GM19043 (cell line): ENCODE results near the gene AGMAT.

Source experiments
- ATAC-seq: cut with Tn5 transposase; IDR thresholded peaks from one replicate; pipeline ENCODE4 v1.9.1; 2021; ENCODE audit warnings: low read depth; ENCODE audit not compliant: unreplicated experiment

Gene AGMAT

DNA sequence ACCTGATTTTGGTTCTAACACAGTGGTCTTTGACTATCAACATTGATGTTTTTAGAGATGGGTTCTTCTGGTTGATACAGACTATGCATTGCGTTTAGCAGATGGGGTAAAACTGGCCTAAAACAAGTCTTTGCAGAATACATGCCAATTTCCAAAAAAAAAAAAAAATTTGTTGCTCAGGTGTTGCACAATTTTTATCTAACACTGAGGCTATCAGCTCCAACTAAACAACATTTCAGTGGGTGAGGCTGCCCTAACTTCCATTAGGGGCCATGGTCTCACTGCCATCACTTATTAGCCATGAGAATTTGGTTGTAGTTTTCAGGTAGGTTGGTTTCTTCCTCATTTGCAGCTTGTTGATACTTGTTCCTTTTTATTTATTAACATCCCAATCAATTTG, 14.0 kb downstream of the AGMAT start:
- ATAC-seq = no peak

GRCh38 chr1:15568387-15569073, 16.3 kb downstream of the AGMAT start:
- ATAC-seq = no peak

DNA sequence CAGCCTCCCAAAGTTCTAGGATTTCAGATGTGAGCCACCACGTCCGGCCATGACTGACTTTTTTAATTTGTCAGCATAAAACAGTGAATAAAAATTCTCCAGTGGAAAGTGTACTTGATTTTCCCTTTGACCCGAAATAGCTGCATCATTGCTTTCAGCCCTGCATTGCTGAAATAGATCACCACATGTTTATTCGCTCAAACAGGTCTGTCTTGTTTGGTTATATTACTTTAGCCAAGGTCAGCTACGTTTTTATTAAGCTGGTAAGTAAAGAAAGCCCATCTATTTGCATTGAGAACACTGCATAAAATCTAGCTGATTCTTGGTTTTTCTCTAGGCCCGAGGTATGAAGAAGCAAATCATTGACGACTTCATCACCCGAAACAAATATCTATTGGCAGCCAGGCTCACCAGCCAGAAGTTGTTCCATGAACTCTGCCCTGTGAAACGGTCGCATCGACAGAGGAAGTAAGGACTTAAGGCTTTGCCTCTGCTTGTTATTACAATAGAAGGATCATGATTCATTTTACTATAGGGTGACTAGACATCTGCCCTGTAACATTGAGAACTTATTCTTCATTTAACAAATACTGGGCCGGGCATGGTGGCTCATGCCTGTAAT, 25.6 kb downstream of the AGMAT start:
- no peak for ATAC-seq

- no peak for ATAC-seq
Observed at GRCh38 chr1:15558516-15558915, 26.3 kb downstream of the AGMAT start.

DNA sequence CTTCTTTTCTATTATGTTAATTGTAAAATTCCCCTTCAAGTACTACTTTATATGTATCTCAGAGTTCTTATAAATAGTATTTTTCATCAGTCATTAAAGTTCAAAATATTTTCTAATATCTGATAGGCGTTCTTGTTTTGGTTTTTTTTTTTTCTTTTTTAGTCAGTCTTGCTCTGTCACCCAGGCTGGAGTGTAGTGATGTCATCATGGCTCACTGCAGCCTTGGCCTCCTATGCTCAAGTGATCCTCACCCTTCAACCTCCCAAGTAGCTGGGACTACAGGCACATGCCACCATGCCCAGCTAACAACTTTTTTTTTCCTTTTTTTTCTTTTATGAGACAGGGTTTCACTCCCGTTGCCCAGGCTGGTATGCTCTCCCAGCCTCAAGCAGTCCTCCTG, 27.3 kb downstream of the AGMAT start:
- ATAC-seq = no peak

DNA sequence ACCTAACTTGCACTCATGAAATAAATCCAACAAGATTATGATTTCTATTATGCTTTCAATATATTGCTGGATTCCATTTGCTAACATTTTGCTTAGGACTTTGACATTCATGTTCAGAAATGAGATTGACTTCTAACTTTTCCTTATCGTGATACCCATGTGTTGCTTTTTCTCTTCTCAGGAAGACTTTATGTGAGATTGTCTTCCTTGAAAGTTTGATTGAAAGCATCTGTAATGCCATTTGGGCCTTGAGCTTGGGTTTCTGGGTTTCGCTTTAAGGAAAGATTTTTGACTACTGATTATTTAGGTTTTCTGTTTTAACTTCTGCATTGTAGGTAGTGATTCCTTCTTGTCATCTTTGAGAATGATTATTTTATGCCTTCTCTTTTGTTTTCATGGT, 27.8 kb downstream of the AGMAT start:
- no peak for ATAC-seq

- ATAC-seq = no peak
Observed at GRCh38 chr1:15550573-15550972, 34.3 kb downstream of the AGMAT start.

GRCh38 chr1:15546641-15547040, 38.2 kb downstream of the AGMAT start:
- ATAC-seq = no peak

DNA sequence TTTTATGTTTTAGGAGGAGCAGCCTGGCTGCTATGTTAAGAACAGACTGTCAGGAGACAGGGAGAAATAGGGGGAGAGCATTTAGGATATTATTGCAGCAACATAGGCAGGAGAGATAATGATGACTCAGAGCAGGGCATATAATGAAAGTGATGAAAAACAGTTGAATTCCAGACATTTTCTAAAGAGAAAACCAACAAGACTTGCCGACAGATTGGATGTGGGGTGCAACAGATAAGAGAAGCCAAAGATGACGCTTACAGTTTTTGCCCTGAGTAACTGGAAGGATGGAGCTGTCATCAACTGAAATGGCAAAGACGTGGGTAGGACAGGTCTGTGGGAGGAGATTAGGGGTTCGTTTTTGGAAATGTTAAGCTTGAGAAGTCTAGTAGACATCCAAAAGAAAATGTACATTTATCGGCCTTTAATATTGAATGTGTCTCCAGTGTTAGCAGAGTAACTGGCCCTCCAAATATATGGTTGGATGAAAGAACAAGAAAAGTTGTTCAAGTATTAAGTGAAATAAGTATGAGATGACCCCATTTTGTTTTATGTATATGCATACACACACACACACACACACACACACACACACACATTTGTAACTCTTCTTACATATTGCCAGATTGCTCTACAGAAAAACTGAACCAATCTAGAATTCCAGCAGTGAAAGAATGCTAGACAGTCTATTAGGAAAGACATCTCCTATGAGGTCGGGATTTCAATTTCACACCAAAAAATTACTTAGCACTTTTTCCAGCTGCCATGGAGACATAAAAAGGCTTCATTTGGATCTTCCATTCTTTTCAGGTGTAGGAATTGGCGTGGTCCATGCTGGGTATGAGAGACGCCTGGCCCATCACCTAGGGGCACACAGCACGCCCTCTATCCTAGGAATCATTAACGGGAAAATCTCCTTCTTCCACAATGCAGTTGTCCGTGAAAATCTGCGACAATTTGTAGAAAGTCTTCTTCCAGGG, 41.0 kb downstream of the AGMAT start:
- ATAC-seq = no peak

DNA sequence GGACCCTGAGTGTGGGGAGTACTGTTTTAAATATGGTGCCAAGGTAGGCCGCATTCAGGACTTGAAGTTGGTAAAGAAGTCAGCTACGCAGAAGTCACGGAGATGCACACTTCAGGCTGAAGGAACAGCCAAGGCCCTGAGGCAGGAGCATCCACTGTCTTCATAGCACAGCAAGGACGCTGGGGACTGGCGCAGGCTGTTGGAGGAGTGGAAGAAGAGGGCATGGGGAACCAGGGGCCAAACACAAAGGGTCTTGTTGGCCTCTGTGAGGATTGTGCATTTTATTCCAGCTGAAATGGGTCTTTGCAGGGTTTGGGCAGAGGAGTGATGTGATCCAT, 41.6 kb downstream of the AGMAT start:
- no peak for ATAC-seq

DNA sequence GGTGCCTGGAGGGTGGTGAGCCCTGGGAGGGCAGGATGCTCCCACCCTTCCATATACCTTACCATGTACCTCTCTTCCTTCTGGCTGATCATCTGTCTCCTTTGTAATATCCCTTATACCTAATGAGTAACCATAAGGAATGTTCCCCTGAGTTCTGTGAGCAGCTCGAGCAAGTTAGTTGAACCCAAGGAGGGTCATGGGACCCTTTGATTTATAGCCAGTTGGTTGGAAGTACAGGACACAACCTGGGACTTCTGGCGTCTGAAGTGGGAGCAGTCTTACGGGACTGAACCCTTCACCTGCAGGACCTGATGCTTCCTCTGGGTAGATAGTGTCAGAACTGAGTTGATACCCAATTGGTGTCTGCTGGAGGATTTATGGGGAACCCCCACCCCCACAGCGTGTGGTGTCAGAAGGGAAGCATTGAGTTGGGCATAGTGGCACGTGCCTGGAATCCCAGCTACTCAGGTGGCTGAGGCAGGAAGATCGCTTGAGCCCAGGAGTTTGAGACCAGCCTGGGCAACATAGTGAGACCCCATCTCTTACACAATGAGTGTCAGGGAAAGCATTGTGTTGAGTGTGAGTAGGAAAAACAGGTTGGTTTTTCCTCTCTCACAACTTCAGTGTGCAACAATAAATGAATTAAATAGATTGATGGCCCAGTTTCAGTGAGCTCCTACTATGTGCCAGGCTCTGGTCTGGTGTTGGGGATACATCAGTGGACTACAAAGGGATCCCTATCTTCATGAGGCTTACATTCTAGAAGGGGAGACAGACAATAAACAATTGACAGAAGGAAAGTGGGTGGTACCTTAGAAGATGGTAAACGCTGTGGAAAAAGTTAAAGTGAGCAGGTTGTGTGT, 42.2 kb downstream of the AGMAT start:
- ATAC-seq = no peak

GRCh38 chr1:15541231-15541792, 43.5 kb downstream of the AGMAT start:
- ATAC-seq = no peak

GRCh38 chr1:15540186-15540585, 44.7 kb downstream of the AGMAT start:
- ATAC-seq = no peak

DNA sequence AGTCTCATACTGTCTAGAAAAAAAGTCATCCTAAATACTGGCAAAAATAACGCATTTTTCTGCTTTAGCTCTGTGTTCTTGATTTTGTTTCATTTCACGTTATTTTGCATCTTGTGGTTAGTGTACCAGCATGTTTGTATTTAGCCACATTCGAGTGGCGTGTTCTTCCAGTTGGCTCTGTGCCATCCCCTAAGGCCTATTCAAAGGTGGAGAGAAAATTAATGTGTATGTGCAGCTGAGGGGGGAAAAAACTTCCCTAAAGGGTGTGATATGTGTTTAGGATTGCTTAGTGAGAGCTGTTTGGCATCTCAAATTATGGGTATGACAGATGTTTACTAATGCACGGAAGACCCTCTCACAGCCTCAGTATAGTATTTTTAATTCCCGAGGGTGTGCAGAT, 46.1 kb downstream of the AGMAT start:
- ATAC-seq = no peak

- ATAC-seq = no peak
Observed at GRCh38 chr1:15531682-15532081, 53.2 kb downstream of the AGMAT start.

DNA sequence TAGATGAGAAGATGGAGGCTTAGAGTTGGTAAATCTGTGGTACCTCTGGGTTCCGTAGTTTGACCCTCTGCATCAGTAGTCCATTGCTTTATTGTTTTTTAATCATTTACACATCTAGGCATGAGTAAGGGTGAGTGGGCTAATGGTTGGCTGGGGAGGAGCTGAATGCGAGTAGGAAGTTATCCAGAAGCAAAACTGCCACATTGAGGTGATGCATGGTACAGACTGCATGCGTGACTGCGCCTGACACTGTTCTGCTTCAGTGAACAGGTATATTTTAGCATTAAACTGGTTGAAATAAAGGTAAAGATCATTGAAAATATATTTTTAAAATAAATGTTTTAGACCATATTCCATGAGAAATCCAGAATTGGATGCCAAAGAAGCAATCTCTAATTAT, 53.8 kb downstream of the AGMAT start:
- ATAC-seq = no peak

- peak; percentile 52 for ATAC-seq
Observed at GRCh38 chr1:15526490-15527339, 58.1 kb downstream of the AGMAT start, which contains the start of gene DNAJC16. TSS of gene DNAJC16 (plus strand) at chr1:15526848. CDS start at chr1:15529106, 2,258 bp downstream.

- no peak for ATAC-seq
Observed at GRCh38 chr1:15526021-15526489, 58.8 kb downstream of the AGMAT start.
